MM.1S (cell line): Measurements from ENCODE around the gene SDK1.

ENCODE experiments used
- DNase-seq: peaks from one replicate; pipeline ENCODE4 v3.0.0-alpha.2; 2015
- H2AFZ ChIP-seq: fragments of 300-600 bp; sonication (generic); 2 replicates; pipeline ENCODE4 v1.6.0; 2016; ENCODE audit warnings: antibody characterized with exemption, low read length
- H3F3A ChIP-seq: fragments of 300-600 bp; sonication (generic); 2 replicates; pipeline ENCODE4 v1.6.1; 2016; ENCODE audit warnings: mild to moderate bottlenecking, antibody characterized with exemption, low read length, moderate library complexity, mixed read lengths; ENCODE audit not compliant: insufficient read depth
- H3K27ac ChIP-seq: fragments of 300-600 bp; sonication (generic); 2 replicates; pipeline ENCODE4 v1.5.1; 2016; ENCODE audit warnings: mild to moderate bottlenecking, low read length
- H3K27me3 ChIP-seq: fragments of 300-600 bp; sonication (generic); replicated peaks from 2 replicates; pipeline ENCODE4 v1.6.0; 2016; ENCODE audit warnings: low read length; ENCODE audit not compliant: insufficient read depth
- H3K36me3 ChIP-seq: fragments of 300-600 bp; sonication (generic); replicated peaks from 2 replicates; pipeline ENCODE4 v1.6.1; 2016; ENCODE audit warnings: mild to moderate bottlenecking, low read length, mixed read lengths; ENCODE audit not compliant: insufficient read depth
- H3K4me1 ChIP-seq: fragments of 300-600 bp; sonication (generic); 2 replicates; pipeline ENCODE4 v1.6.1; 2016; ENCODE audit warnings: low read length, mixed read lengths
- H3K4me2 ChIP-seq: fragments of 300-600 bp; sonication (generic); 2 replicates; pipeline ENCODE4 v1.6.0; 2016; ENCODE audit warnings: low read depth, low read length
- H3K4me3 ChIP-seq: fragments of 300-600 bp; sonication (generic); 2 replicates; pipeline ENCODE4 v1.5.1; 2016; ENCODE audit warnings: low read length, mixed read lengths
- H3K79me2 ChIP-seq: fragments of 300-600 bp; sonication (generic); 2 replicates; pipeline ENCODE4 v1.6.1; 2016; ENCODE audit warnings: mixed run types, low read length, mixed read lengths
- H3K9ac ChIP-seq: fragments of 300-600 bp; sonication (generic); 2 replicates; pipeline ENCODE4 v1.6.1; 2016; ENCODE audit warnings: low read length, mixed read lengths
- H3K9me2 ChIP-seq: fragments of 300-600 bp; sonication (generic); replicated peaks from 2 replicates; pipeline ENCODE4 v1.6.1; 2016; ENCODE audit warnings: mild to moderate bottlenecking, low read length, mixed read lengths; ENCODE audit not compliant: insufficient read depth
- H3K9me3 ChIP-seq: fragments of 300-600 bp; sonication (generic); replicated peaks from 2 replicates; pipeline ENCODE4 v1.6.1; 2016; ENCODE audit warnings: mild to moderate bottlenecking, low read length, mixed read lengths; ENCODE audit not compliant: insufficient read depth
- H4K20me1 ChIP-seq: fragments of 300-600 bp; sonication (generic); 2 replicates; pipeline ENCODE4 v1.6.1; 2016; ENCODE audit warnings: mild to moderate bottlenecking, low read length, moderate library complexity, mixed read lengths; ENCODE audit not compliant: insufficient read depth
- EZH2 ChIP-seq: fragments of 300-600 bp; sonication (generic); optimal IDR thresholded peaks from 2 replicates; pipeline ENCODE3; 2017; ENCODE audit warnings: low read depth, mild to moderate bottlenecking, antibody characterized with exemption, low read length, mixed read lengths
- EZH2phosphoT487 ChIP-seq: fragments of 300-600 bp; sonication (generic); IDR thresholded peaks from 2 replicates; pipeline ENCODE4 v1.6.1; 2018; ENCODE audit warnings: antibody characterized with exemption, low read length
- TF ChIP-seq, protein P1 (sequence below): fragments of 300-600 bp; sonication (generic); IDR thresholded peaks from 2 replicates; pipeline ENCODE4 v1.5.1; 2016; ENCODE audit warnings: antibody characterized with exemption, low read length, mixed read lengths

The SDK1 gene

DNA sequence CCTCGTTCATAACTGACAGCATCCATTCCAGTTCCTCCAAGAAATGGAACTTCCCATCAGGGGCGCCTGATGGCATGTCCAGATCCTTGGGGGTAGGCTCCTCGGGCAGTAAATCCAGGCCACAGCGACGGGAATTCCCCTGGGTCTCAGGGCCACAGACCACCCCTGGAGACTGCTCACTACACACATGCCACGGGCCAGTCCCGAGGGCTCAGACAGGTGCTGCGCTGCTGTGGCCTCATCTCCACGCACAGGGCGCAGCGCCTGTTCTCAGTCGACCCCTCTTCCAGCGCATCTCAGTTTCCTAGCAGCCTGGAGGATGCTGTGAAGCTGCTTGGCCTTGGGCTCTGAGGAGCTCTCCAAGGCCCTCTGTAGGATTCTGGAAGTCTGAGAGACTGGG, 907.5 kb downstream of the SDK1 start:
- H4K20me1 ChIP-seq = no peaks in the 10 kb centered on the region
- no peak for TF ChIP-seq EZH2phosphoT487
- TF ChIP-seq EZH2 = no peak
- TF ChIP-seq, protein P1, sequence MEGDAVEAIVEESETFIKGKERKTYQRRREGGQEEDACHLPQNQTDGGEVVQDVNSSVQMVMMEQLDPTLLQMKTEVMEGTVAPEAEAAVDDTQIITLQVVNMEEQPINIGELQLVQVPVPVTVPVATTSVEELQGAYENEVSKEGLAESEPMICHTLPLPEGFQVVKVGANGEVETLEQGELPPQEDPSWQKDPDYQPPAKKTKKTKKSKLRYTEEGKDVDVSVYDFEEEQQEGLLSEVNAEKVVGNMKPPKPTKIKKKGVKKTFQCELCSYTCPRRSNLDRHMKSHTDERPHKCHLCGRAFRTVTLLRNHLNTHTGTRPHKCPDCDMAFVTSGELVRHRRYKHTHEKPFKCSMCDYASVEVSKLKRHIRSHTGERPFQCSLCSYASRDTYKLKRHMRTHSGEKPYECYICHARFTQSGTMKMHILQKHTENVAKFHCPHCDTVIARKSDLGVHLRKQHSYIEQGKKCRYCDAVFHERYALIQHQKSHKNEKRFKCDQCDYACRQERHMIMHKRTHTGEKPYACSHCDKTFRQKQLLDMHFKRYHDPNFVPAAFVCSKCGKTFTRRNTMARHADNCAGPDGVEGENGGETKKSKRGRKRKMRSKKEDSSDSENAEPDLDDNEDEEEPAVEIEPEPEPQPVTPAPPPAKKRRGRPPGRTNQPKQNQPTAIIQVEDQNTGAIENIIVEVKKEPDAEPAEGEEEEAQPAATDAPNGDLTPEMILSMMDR = no peak
- H3K27ac ChIP-seq = no peak overlapping the region

DNA sequence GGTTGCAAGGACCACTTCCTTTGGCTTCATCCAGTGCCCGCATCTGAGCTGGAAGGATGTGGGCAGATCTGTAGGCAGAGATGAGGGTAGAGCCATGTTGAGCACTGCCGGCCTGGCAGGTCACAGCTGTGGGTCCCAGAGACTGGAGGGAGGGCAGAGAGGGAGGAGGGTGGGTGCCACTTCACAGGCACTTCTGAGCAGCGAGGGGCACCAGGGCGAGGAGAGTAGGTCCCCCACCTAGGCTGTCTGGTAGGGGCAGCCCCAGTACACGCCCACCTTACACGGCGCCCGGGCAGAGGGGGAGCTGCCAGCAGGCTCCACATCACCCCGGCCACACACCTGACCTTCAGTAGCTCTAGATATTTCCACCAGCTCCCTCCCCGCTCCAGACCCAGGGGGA, 908.1 kb downstream of the SDK1 start:
- no peaks in the 10 kb centered on the region for H3K27me3 ChIP-seq
- no peak overlapping the region for H3K27ac ChIP-seq
- no peak overlapping the region for H2AFZ ChIP-seq
- no peaks in the 10 kb centered on the region for H3K36me3 ChIP-seq
- H3K9ac ChIP-seq = no peak overlapping the region
- H3K4me1 ChIP-seq = no peaks in the 10 kb centered on the region
- no peaks in the 10 kb centered on the region for H3F3A ChIP-seq
- no peak for DNase-seq
- no peaks in the 10 kb centered on the region for H3K79me2 ChIP-seq
- H3K9me3 ChIP-seq = no peaks in the 10 kb centered on the region
- H3K4me2 ChIP-seq = no peak overlapping the region
- TF ChIP-seq, protein P1 = no peak
- TF ChIP-seq EZH2 (no peak), EZH2phosphoT487 (no peak)
- H3K4me3 ChIP-seq = no peak overlapping the region
- H3K9me2 ChIP-seq = no peaks in the 10 kb centered on the region
- H4K20me1 ChIP-seq = no peaks in the 10 kb centered on the region

More for the DNA sequence above, 907.5 kb downstream of the SDK1 start:
- no peak for DNase-seq
- Histone ChIP-seq H3K79me2 (no peaks in the 10 kb centered on the region), H3K27me3 (no peaks in the 10 kb centered on the region), H3K4me2 (no peak overlapping the region), H3K4me3 (no peak overlapping the region), H2AFZ (no peak overlapping the region), H3K4me1 (no peaks in the 10 kb centered on the region), H3K9me2 (no peaks in the 10 kb centered on the region), H3K9ac (no peak overlapping the region), H3K36me3 (no peaks in the 10 kb centered on the region), H3K9me3 (no peaks in the 10 kb centered on the region), H3F3A (no peaks in the 10 kb centered on the region)

DNA sequence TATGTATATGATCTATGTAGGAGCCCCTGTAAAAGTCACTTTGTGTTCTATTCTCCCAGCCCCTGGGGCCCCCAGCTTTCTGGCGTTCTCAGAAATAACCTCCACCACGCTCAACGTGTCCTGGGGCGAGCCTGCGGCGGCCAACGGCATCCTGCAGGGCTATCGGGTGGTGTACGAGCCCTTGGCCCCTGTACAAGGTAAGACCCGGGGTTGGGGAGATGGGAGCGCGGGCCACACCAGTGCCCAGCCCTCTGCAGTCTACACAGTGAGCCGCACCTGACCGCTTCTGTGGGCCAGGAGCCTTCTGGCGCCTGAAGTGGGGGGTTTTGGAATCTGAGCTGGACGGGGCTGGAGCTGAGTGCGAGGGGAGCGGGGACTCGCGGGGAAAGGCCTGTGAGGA, 908.9 kb downstream of the SDK1 start:
- no peaks in the 10 kb centered on the region for H3K79me2 ChIP-seq
- no peaks in the 10 kb centered on the region for H3F3A ChIP-seq
- no peaks in the 10 kb centered on the region for H3K9me3 ChIP-seq
- no peak for DNase-seq
- no peaks in the 10 kb centered on the region for H3K27me3 ChIP-seq
- no peak overlapping the region for H3K27ac ChIP-seq
- H2AFZ ChIP-seq = no peak overlapping the region
- H4K20me1 ChIP-seq = no peaks in the 10 kb centered on the region
- no peaks in the 10 kb centered on the region for H3K36me3 ChIP-seq
- H3K4me1 ChIP-seq = no peaks in the 10 kb centered on the region
- no peaks in the 10 kb centered on the region for H3K9me2 ChIP-seq
- H3K9ac ChIP-seq = no peak overlapping the region
- no peak for TF ChIP-seq EZH2
- TF ChIP-seq, protein P1 = no peak
- TF ChIP-seq EZH2phosphoT487 = no peak
- H3K4me3 ChIP-seq = no peak overlapping the region
- no peak overlapping the region for H3K4me2 ChIP-seq
